HG03575 (cell line): ENCODE measurements around the gene ZNF536.
"Not testable (repeated sequence)": the region's sequence is repeated elsewhere in the genome, so short reads cannot be mapped to it uniquely, and the experiment has no call there.

ENCODE experiments used
- ATAC-seq: cut with Tn5 transposase; IDR thresholded peaks from one replicate; pipeline ENCODE4 v1.9.1; 2021; ENCODE audit not compliant: unreplicated experiment, insufficient number of reproducible peaks, low FRiP score; ENCODE audit errors: extremely low read depth

Gene ZNF536

DNA sequence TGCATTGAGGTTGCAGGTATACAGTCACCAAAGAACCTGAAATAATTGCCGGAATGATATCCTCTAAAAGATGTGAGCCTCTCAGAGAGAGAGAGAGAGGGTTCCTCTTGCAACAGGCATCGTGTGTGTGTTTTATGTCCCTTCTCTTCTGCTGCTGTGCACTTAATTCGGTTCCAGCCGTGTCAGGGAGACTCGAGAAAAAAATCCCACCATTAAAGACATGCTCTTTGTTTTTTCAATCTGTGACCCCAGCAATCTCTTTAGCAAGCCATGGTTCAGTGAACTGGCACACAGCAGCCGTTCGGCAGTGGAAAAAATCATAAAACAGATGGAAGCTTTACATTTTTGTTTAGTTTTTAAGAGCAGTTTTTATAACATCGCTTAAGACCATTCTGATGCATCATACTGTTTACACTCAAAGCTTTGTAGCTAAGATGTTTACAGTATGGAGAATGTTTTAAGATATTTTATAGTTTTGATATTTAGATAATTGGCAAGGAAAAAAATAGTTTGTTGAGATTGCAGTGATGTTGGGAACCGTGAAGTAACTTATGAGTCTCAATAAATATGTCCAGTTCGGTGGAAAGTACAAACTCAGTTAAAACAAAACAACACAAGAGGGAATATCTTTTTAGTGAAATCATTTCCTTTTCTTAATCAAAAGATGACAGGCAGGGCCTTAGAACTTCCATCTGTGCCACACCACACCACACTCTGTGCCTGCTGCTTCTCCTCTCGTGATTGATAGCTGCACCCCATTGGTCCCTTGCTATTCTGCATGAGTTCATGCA is 31.2 kb upstream of the ZNF536 start:
- no peak for ATAC-seq

- no peak for ATAC-seq
Observed at GRCh38 chr19:30341611-30342201, 30.5 kb upstream of the ZNF536 start.

- no peak for ATAC-seq
Observed at GRCh38 chr19:30342901-30343300, 29.3 kb upstream of the ZNF536 start.

GRCh38 chr19:30344446-30345425 is 27.4 kb upstream of the ZNF536 start:
- no peak for ATAC-seq

- ATAC-seq = no peak
Observed at GRCh38 chr19:30345686-30346085, 26.5 kb upstream of the ZNF536 start.

- not testable (repeated sequence) for ATAC-seq
Observed at GRCh38 chr19:30346468-30346867, 25.7 kb upstream of the ZNF536 start.

- ATAC-seq = no peak
Observed at GRCh38 chr19:30349131-30349730, 23.0 kb upstream of the ZNF536 start.

DNA sequence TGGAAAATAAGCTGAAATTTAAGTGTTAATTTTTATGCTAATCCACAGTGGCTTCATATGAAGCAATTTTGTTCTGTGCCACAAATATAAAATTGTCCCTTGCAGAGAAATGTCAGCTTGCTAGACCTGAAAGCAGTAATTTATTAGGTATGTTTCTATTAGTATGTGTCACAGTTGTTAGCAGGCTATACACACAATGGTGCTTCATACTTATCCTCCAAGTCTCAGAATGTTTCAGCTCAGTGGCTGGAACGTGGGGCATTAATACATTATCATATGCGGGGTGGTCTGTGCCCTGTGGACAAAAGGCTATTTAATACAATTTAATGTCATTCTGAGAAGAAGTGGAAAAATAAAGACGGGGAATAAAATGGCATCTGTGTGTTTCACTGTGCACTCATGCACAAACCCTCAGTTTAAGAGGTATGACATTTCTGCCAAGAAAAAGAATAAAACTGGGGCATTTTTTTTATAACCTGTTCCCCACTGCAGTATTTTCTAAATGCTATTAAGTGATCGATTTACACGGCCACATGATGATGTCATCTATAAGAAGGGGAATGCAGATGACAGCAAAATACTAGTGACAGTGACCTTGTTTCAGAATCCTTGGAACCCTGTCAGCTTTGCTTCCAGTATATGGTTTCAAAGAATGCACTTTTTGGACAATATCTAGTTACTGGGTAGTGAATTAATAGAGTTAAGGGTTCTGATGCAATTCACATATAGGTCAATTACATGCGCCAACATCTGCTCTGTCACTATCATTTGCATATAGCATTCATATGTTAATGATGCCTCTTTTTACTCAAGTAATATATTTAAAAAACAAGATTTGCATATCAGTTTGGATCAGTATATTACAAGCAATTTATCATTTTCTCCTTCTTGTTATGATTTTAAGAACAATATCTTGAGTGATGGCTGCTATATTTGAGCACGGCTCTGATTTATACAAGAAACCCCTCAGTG is 21.2 kb upstream of the ZNF536 start:
- ATAC-seq = no peak

DNA sequence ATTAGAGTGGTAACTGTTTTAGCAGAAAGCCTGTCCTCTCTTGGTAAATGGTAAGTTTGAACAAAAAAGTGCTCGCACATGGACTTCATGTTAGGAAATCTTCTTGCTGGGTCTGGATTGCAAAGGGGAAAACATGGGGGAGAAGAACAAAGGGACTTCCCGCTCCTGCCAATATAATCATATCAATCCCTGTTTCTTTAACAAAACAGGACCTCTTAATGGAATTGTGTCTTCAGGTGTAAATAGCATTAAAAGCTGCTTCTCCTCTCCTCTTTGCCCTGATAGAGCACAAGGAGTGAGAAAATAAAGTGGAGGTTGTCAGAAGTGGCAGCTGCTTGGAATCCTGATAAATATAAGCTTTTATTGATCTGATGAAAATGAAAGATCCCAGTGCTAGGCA is 20.4 kb upstream of the ZNF536 start:
- no peak for ATAC-seq

GRCh38 chr19:30353394-30353945 is 18.7 kb upstream of the ZNF536 start:
- ATAC-seq = no peak

GRCh38 chr19:30355586-30355985 is 16.6 kb upstream of the ZNF536 start:
- ATAC-seq = no peak

GRCh38 chr19:30356951-30357579 is 15.1 kb upstream of the ZNF536 start:
- ATAC-seq = no peak

DNA sequence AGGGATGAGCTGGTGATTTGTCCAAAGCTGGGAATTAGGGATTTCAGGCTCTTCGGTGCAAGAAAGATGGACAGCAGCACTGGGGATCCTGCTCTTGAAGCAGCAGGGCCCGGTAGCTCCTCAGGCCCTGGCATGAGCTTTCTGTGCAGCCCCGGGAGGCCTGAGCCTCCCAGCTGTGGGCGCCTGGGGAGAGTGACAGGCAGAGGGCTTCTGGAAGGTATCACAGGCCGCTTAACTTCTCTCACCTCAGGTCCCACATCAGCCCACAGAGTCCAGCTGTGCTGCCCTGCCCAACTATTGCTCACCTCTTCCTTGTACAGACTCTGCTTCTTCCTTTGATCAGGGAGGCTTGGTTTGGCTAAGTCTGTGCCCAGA is 14.6 kb upstream of the ZNF536 start:
- no peak for ATAC-seq

DNA sequence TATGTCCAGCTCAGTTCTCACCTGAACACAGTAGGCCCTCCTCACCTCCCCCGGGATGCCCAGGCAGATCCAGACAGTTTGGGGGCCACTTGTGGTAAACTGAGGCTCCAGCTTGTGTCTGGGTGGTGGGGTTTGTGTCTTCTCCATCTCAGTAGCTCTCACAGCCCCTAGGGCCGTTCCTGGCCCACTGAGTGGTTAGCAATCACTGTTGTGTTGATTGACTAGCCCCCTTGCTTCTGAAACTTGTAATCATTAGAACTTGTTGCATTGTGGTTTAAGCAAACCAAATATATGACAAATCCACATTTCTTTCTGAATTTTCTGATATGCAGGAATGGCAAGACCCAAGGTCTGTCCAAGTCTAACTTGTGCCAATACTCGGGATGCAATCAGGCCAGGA is 13.9 kb upstream of the ZNF536 start:
- no peak for ATAC-seq

DNA sequence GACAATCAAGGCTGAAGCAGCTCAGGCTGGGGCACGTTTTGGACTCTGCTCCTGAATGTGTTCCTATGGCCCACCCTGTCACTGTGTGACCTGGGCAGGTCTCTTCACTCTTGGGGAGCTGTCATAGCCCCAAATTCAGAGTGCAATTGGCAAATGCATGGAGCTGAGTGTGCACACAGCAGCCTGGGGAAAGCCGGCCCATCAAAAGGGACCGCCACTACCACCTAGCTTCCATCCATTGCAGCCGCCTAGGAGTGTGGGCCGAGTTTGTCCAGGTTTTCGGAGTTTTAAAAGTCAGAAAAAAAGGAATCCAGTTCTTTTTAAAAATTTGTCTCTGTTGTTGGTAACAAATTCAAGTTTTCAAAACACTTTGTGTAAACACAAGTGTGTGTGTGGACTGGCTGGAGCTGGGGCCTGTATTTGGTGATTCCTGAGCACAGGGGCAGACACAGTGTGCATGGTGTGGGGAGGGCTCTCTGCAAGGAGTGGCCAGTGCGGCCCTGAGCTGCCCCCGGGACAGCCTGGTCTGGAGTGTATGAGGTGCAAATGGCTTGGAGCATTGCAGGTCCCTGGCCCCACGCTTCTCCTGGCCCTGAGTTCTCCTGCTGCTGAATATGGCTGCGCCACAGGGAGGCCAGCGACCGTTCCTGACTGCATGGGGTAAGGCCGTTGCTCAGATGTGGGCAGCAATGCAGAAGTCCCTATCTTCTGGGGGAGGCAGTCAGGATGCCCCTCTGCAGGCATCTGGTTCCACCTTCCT is 13.2 kb upstream of the ZNF536 start:
- no peak for ATAC-seq

DNA sequence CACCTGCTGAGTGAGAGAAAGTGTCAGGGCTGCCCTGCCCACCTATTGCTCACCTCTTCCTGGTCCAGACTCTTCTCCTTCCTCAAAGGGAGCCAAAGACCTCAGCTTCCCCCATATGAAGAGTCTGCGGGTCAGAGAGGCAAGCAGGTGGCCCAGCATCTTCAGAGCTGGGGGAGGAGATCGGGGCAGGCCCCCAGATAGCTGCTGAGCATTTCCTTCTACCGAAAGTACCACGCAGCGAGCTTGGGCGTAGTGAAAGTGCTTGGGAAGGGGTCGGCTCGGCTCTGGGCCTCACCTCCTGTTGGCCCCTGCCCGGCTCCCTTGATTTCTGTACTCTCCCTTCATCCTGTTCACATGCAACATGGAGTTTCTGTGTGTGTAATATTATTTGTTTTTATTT is 12.2 kb upstream of the ZNF536 start:
- ATAC-seq = no peak
